ENCODE data around the gene C17orf100.

C17orf100 gene

GRCh38 chr17:6670999-6671398 lies 19.4 kb downstream of the C17orf100 start:
- no peak overlapping the region for H3K4me3 Mint-ChIP-seq
- H3K4me1 Mint-ChIP-seq = peaks cover 11% of the 10 kb centered on the region
- no peaks in the 10 kb centered on the region for H3K27me3 Mint-ChIP-seq
- H3K36me3 Mint-ChIP-seq = peaks cover 17% of the 10 kb centered on the region
- H3K9me3 Mint-ChIP-seq = no peaks in the 10 kb centered on the region
- no peak for ATAC-seq
- H3K27ac Mint-ChIP-seq = no peak overlapping the region

GRCh38 chr17:6671431-6671830 lies 19.9 kb downstream of the C17orf100 start:
- Mint-ChIP-seq H3K4me3 (no peak overlapping the region), H3K36me3 (peaks cover 17% of the 10 kb centered on the region), H3K9me3 (no peaks in the 10 kb centered on the region), H3K4me1 (peaks cover 11% of the 10 kb centered on the region), H3K27ac (no peak overlapping the region), H3K27me3 (no peaks in the 10 kb centered on the region)
- ATAC-seq = no peak

- Mint-ChIP-seq H3K9me3 (no peaks in the 10 kb centered on the region), H3K27ac (no peak overlapping the region), H3K36me3 (peaks cover 11% of the 10 kb centered on the region), H3K4me3 (no peak overlapping the region), H3K27me3 (peaks cover 16% of the 10 kb centered on the region), H3K4me1 (peaks cover 16% of the 10 kb centered on the region)
- no peak for ATAC-seq
These were observed 23.0 kb downstream of the C17orf100 start for GRCh38 chr17:6674586-6674985.

- Mint-ChIP-seq H3K4me3 (no peak overlapping the region), H3K36me3 (peaks cover 11% of the 10 kb centered on the region), H3K4me1 (peaks cover 16% of the 10 kb centered on the region), H3K27me3 (peaks cover 17% of the 10 kb centered on the region), H3K27ac (no peak overlapping the region), H3K9me3 (no peaks in the 10 kb centered on the region)
- no peak for ATAC-seq
These were observed 23.8 kb downstream of the C17orf100 start for GRCh38 chr17:6675201-6675825.

GRCh38 chr17:6676802-6677157 lies 25.2 kb downstream of the C17orf100 start:
- H3K4me3 Mint-ChIP-seq = no peak overlapping the region

GRCh38 chr17:6677158-6677831 lies 25.7 kb downstream of the C17orf100 start:
- Mint-ChIP-seq H3K27ac (peak overlapping the region; percentile 25), H3K27me3 (peaks cover 37% of the 10 kb centered on the region), H3K9me3 (no peaks in the 10 kb centered on the region), H3K36me3 (peaks cover 5% of the 10 kb centered on the region), H3K4me1 (peaks cover 21% of the 10 kb centered on the region), H3K4me3 (no peak overlapping the region)
- ATAC-seq = peak; percentile 36

More at GRCh38 chr17:6676802-6677157, 25.2 kb downstream of the C17orf100 start:
- Mint-ChIP-seq H3K27ac (no peak overlapping the region), H3K27me3 (peaks cover 32% of the 10 kb centered on the region), H3K4me1 (peaks cover 21% of the 10 kb centered on the region), H3K36me3 (peaks cover 5% of the 10 kb centered on the region), H3K9me3 (no peaks in the 10 kb centered on the region)
- no peak for ATAC-seq

GRCh38 chr17:6677946-6678345 lies 26.4 kb downstream of the C17orf100 start:
- Mint-ChIP-seq H3K9me3 (no peaks in the 10 kb centered on the region), H3K27ac (peak overlapping the region; percentile 25), H3K36me3 (peaks cover 5% of the 10 kb centered on the region), H3K4me3 (no peak overlapping the region), H3K27me3 (peaks cover 41% of the 10 kb centered on the region), H3K4me1 (peaks cover 21% of the 10 kb centered on the region)
- no peak for ATAC-seq

- H3K4me1 Mint-ChIP-seq = peaks cover 21% of the 10 kb centered on the region
- no peak overlapping the region for H3K4me3 Mint-ChIP-seq
- peaks cover 5% of the 10 kb centered on the region for H3K36me3 Mint-ChIP-seq
- no peak overlapping the region for H3K27ac Mint-ChIP-seq
- H3K27me3 Mint-ChIP-seq = peaks cover 41% of the 10 kb centered on the region
- H3K9me3 Mint-ChIP-seq = no peaks in the 10 kb centered on the region
- ATAC-seq = no peak
These were observed 27.7 kb downstream of the C17orf100 start for GRCh38 chr17:6679241-6679640.

- no peak overlapping the region for H3K4me3 Mint-ChIP-seq
These were observed 29.6 kb downstream of the C17orf100 start for GRCh38 chr17:6681176-6681575.

GRCh38 chr17:6681671-6682070 lies 30.1 kb downstream of the C17orf100 start:
- ATAC-seq = no peak
- no peaks in the 10 kb centered on the region for H3K9me3 Mint-ChIP-seq

More at GRCh38 chr17:6681176-6681575, 29.6 kb downstream of the C17orf100 start:
- peaks cover 55% of the 10 kb centered on the region for H3K27me3 Mint-ChIP-seq
- H3K27ac Mint-ChIP-seq = no peak overlapping the region
- ATAC-seq = no peak
- no peaks in the 10 kb centered on the region for H3K9me3 Mint-ChIP-seq
- peaks cover 21% of the 10 kb centered on the region for H3K4me1 Mint-ChIP-seq
- no peaks in the 10 kb centered on the region for H3K36me3 Mint-ChIP-seq

GRCh38 chr17:6682339-6682738 lies 30.8 kb downstream of the C17orf100 start:
- Mint-ChIP-seq H3K9me3 (no peaks in the 10 kb centered on the region), H3K4me3 (no peak overlapping the region), H3K36me3 (no peaks in the 10 kb centered on the region), H3K4me1 (peaks cover 18% of the 10 kb centered on the region), H3K27me3 (peaks cover 58% of the 10 kb centered on the region), H3K27ac (no peak overlapping the region)
- no peak for ATAC-seq

More at GRCh38 chr17:6681671-6682070, 30.1 kb downstream of the C17orf100 start:
- Mint-ChIP-seq H3K4me1 (peaks cover 21% of the 10 kb centered on the region), H3K36me3 (no peaks in the 10 kb centered on the region), H3K27ac (no peak overlapping the region), H3K27me3 (peaks cover 58% of the 10 kb centered on the region), H3K4me3 (no peak overlapping the region)

- H3K27me3 Mint-ChIP-seq = peaks cover 53% of the 10 kb centered on the region
- ATAC-seq = no peak
These were observed 31.6 kb downstream of the C17orf100 start for GRCh38 chr17:6683081-6683684.

GRCh38 chr17:6683730-6684459 lies 32.3 kb downstream of the C17orf100 start:
- Mint-ChIP-seq H3K27ac (no peak overlapping the region), H3K4me1 (peaks cover 4% of the 10 kb centered on the region), H3K9me3 (no peaks in the 10 kb centered on the region), H3K27me3 (peaks cover 46% of the 10 kb centered on the region), H3K4me3 (no peak overlapping the region), H3K36me3 (no peaks in the 10 kb centered on the region)
- ATAC-seq = no peak

More at GRCh38 chr17:6683081-6683684, 31.6 kb downstream of the C17orf100 start:
- H3K4me1 Mint-ChIP-seq = peaks cover 9% of the 10 kb centered on the region
- no peak overlapping the region for H3K27ac Mint-ChIP-seq
- no peaks in the 10 kb centered on the region for H3K9me3 Mint-ChIP-seq
- H3K36me3 Mint-ChIP-seq = no peaks in the 10 kb centered on the region
- no peak overlapping the region for H3K4me3 Mint-ChIP-seq

GRCh38 chr17:6684460-6684783 lies 32.9 kb downstream of the C17orf100 start:
- Mint-ChIP-seq H3K4me3 (no peak overlapping the region), H3K36me3 (no peaks in the 10 kb centered on the region), H3K4me1 (peaks cover 4% of the 10 kb centered on the region), H3K27me3 (peaks cover 42% of the 10 kb centered on the region), H3K9me3 (no peaks in the 10 kb centered on the region), H3K27ac (no peak overlapping the region)
- ATAC-seq = no peak
